Stimulated activated CD4-positive, alpha-beta T cell treated with anti-CD3 and anti-CD28 coated beads, Interleukin-4, amount 100 ng/mL, for 48 hours (primary cell): Measurements from ENCODE around the gene TOX4.

Experiments
- DNase-seq, 2 donors: peaks; one replicate each; pipeline ENCODE4 v3.0.0-alpha.2; 2020; ENCODE audit warnings: low read depth in 2 of 2

The TOX4 gene

GRCh38 chr14:21503376-21503775 lies 26.4 kb downstream of the TOX4 start:
- DNase-seq = no peak

- no peak for DNase-seq
These were observed 28.1 kb downstream of the TOX4 start for GRCh38 chr14:21505012-21505553.

- no peak for DNase-seq
These were observed 29.6 kb downstream of the TOX4 start for GRCh38 chr14:21506557-21506956.

- no peak for DNase-seq
These were observed 32.6 kb downstream of the TOX4 start for GRCh38 chr14:21509432-21510143.

GRCh38 chr14:21510735-21511657 lies 34.0 kb downstream of the TOX4 start, which contains the start of gene METTL3:
METTL3 (minus strand) TSS chr14:21511340; CDS start chr14:21511223, 117 bp downstream.
- DNase-seq = peak; percentile 80 to 87

GRCh38 chr14:21514341-21514740 lies 37.3 kb downstream of the TOX4 start:
- DNase-seq = no peak

- no peak for DNase-seq
These were observed 41.7 kb downstream of the TOX4 start for GRCh38 chr14:21518725-21519124.

- no peak for DNase-seq
These were observed 43.8 kb downstream of the TOX4 start for GRCh38 chr14:21520767-21521166.

GRCh38 chr14:21521501-21521900 lies 44.5 kb downstream of the TOX4 start:
- DNase-seq = no peak

- no peak for DNase-seq
These were observed 46.2 kb downstream of the TOX4 start for GRCh38 chr14:21523203-21523602.

GRCh38 chr14:21524575-21525490 lies 47.8 kb downstream of the TOX4 start:
- no peak for DNase-seq

- no peak for DNase-seq
These were observed 48.6 kb downstream of the TOX4 start for GRCh38 chr14:21525571-21525961.

- DNase-seq = peak; percentile 59 to 69
These were observed 49.1 kb downstream of the TOX4 start, which contains the start of gene SALL2 for GRCh38 chr14:21525962-21526671. SALL2 (minus strand) TSS chr14:21526346; CDS start chr14:21526127, 219 bp downstream.

- DNase-seq = no peak
These were observed 49.8 kb downstream of the TOX4 start for GRCh38 chr14:21526672-21527317.

GRCh38 chr14:21527318-21527679 lies 50.3 kb downstream of the TOX4 start:
- DNase-seq = no peak

- no peak for DNase-seq
These were observed 51.7 kb downstream of the TOX4 start for GRCh38 chr14:21528381-21529348.

GRCh38 chr14:21529515-21529914 lies 52.5 kb downstream of the TOX4 start:
- DNase-seq = no peak

GRCh38 chr14:21533294-21533693 lies 56.3 kb downstream of the TOX4 start:
- DNase-seq = no peak

GRCh38 chr14:21534576-21534975 lies 57.6 kb downstream of the TOX4 start:
- no peak for DNase-seq
